ENCODE measurements around the gene DMP1.

DMP1 gene

GRCh38 chr4:87697945-87698344 lies 47.9 kb downstream of the DMP1 start:
- H3K27ac ChIP-seq (replicated peaks): no peak overlapping the region
- TF ChIP-seq, protein P1, sequence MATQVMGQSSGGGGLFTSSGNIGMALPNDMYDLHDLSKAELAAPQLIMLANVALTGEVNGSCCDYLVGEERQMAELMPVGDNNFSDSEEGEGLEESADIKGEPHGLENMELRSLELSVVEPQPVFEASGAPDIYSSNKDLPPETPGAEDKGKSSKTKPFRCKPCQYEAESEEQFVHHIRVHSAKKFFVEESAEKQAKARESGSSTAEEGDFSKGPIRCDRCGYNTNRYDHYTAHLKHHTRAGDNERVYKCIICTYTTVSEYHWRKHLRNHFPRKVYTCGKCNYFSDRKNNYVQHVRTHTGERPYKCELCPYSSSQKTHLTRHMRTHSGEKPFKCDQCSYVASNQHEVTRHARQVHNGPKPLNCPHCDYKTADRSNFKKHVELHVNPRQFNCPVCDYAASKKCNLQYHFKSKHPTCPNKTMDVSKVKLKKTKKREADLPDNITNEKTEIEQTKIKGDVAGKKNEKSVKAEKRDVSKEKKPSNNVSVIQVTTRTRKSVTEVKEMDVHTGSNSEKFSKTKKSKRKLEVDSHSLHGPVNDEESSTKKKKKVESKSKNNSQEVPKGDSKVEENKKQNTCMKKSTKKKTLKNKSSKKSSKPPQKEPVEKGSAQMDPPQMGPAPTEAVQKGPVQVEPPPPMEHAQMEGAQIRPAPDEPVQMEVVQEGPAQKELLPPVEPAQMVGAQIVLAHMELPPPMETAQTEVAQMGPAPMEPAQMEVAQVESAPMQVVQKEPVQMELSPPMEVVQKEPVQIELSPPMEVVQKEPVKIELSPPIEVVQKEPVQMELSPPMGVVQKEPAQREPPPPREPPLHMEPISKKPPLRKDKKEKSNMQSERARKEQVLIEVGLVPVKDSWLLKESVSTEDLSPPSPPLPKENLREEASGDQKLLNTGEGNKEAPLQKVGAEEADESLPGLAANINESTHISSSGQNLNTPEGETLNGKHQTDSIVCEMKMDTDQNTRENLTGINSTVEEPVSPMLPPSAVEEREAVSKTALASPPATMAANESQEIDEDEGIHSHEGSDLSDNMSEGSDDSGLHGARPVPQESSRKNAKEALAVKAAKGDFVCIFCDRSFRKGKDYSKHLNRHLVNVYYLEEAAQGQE (IDR thresholded peaks at IDR 0.05; ENCODE audit: insufficient replicate concordance, low read depth): no peak
- TF ChIP-seq, protein P2, sequence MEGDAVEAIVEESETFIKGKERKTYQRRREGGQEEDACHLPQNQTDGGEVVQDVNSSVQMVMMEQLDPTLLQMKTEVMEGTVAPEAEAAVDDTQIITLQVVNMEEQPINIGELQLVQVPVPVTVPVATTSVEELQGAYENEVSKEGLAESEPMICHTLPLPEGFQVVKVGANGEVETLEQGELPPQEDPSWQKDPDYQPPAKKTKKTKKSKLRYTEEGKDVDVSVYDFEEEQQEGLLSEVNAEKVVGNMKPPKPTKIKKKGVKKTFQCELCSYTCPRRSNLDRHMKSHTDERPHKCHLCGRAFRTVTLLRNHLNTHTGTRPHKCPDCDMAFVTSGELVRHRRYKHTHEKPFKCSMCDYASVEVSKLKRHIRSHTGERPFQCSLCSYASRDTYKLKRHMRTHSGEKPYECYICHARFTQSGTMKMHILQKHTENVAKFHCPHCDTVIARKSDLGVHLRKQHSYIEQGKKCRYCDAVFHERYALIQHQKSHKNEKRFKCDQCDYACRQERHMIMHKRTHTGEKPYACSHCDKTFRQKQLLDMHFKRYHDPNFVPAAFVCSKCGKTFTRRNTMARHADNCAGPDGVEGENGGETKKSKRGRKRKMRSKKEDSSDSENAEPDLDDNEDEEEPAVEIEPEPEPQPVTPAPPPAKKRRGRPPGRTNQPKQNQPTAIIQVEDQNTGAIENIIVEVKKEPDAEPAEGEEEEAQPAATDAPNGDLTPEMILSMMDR (IDR thresholded peaks at IDR 0.05; ENCODE audit: insufficient read depth, low read length): no peak
- TF ChIP-seq POLR2AphosphoS5 (IDR thresholded peaks at IDR 0.05; ENCODE audit: low read depth): no peak
- no peak for TF ChIP-seq SPI1 (IDR thresholded peaks at IDR 0.05; ENCODE audit: borderline replicate concordance, low read depth)
- TF ChIP-seq GABPA (IDR thresholded peaks at IDR 0.05; ENCODE audit: low read depth): no peak
- no peak for DNase-seq (ENCODE audit: low read depth in 1 of 2, low spot score in 1 of 2)
- H3K4me3 ChIP-seq (replicated peaks; ENCODE audit: insufficient read depth, low read length): no peak overlapping the region
- no peaks in the 10 kb centered on the region for H3K27me3 ChIP-seq (ENCODE audit: insufficient read depth, poor library complexity, severe bottlenecking)

DNA sequence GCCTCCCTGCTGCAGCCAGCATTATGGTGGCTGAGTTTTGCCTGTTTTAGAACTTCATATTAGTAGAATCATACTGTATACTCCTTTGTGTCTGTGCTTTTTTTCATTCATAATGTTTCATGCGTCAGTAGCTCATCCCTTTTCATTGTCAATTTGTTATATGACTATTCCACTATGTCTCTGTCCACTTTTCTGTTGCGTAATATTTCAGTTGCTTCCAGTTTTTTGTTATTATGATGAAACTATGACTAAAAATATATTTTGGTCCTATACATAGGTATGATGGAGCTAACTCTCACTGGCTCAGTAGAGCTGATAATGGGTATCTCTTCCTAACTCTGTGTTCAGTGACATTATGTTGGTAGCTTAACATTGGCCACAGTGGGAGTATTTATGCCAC lies 48.3 kb downstream of the DMP1 start:
- TF ChIP-seq, protein P1 (IDR thresholded peaks at IDR 0.05; ENCODE audit: insufficient replicate concordance, low read depth): no peak
- no peak for TF ChIP-seq SPI1 (IDR thresholded peaks at IDR 0.05; ENCODE audit: borderline replicate concordance, low read depth)
- no peak for TF ChIP-seq GABPA (IDR thresholded peaks at IDR 0.05; ENCODE audit: low read depth)
- TF ChIP-seq POLR2AphosphoS5 (IDR thresholded peaks at IDR 0.05; ENCODE audit: low read depth): no peak
- TF ChIP-seq, protein P2 (IDR thresholded peaks at IDR 0.05; ENCODE audit: insufficient read depth, low read length): no peak
- Histone ChIP-seq H3K27me3 (ENCODE audit: insufficient read depth, poor library complexity, severe bottlenecking) (no peaks in the 10 kb centered on the region), H3K4me3 (replicated peaks; ENCODE audit: insufficient read depth, low read length) (no peak overlapping the region), H3K27ac (replicated peaks) (no peak overlapping the region)
- no peak for DNase-seq (ENCODE audit: low read depth in 1 of 2, low spot score in 1 of 2)

- TF ChIP-seq GABPA (IDR thresholded peaks at IDR 0.05; ENCODE audit: low read depth) (no peak), SPI1 (IDR thresholded peaks at IDR 0.05; ENCODE audit: borderline replicate concordance, low read depth) (no peak)
- Histone ChIP-seq H3K27me3 (ENCODE audit: insufficient read depth, poor library complexity, severe bottlenecking) (peaks cover 2% of the 10 kb centered on the region), H3K27ac (replicated peaks) (no peak overlapping the region), H3K4me3 (replicated peaks; ENCODE audit: insufficient read depth, low read length) (no peak overlapping the region)
- no peak for DNase-seq (ENCODE audit: low read depth in 1 of 2, low spot score in 1 of 2)
Measured at GRCh38 chr4:87704001-87704400, 53.9 kb downstream of the DMP1 start.

DNA sequence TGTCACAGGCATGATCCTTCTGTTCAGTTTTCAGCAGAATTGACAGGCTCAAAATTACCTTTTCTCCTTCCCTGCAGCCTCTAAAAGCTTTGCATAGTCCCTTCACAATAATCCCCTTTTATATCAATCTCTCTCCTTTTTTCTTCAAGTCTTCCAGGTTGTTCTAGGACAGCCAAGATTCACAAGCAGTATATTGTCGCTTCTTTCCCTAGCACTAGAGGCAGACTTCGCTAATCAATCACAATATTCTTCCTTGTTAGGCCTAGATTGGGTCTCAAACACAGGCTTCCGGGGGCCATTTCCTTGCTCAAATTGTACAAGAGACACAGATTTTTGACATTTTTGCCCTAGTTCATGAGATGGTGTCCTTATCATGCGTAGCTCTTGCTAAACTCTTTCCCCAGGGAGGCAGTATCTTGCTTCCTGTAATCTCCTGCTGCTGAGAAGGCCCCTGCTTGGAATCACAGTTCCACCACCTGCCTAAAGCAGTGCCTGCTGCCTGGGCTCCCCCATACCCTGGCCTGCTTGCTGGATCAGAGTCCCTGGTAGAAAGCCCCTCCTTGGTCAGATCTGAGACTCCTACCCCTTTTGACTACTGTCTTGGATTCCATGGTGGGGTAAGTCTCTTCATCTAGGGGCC lies 57.3 kb downstream of the DMP1 start:
- no peak for DNase-seq (ENCODE audit: low read depth in 1 of 2, low spot score in 1 of 2)
- no peak for TF ChIP-seq SPI1 (IDR thresholded peaks at IDR 0.05; ENCODE audit: borderline replicate concordance, low read depth)
- TF ChIP-seq, protein P2 (IDR thresholded peaks at IDR 0.05; ENCODE audit: insufficient read depth, low read length): no peak
- TF ChIP-seq GABPA (IDR thresholded peaks at IDR 0.05; ENCODE audit: low read depth): no peak
- no peak for TF ChIP-seq POLR2AphosphoS5 (IDR thresholded peaks at IDR 0.05; ENCODE audit: low read depth)
- TF ChIP-seq, protein P1 (IDR thresholded peaks at IDR 0.05; ENCODE audit: insufficient replicate concordance, low read depth): no peak
- Histone ChIP-seq H3K4me3 (replicated peaks; ENCODE audit: insufficient read depth, low read length) (no peak overlapping the region), H3K27ac (replicated peaks) (no peak overlapping the region), H3K27me3 (ENCODE audit: insufficient read depth, poor library complexity, severe bottlenecking) (peaks cover 2% of the 10 kb centered on the region)

All from HL-60 (cell line).